H9 (cell line): Measurements from ENCODE around the gene TAPBPL. TPM values are rescaled to one million over a fixed set of nuclear protein-coding genes. Genes with fewer than 3 reads are reported as not detected.

Experiments used
- DNase-seq: peaks from one replicate; pipeline ENCODE4 v3.0.0-alpha.2; 2017
- H2AFZ ChIP-seq: one replicate; pipeline ENCODE4 v1.6.1; 2013; ENCODE audit warnings: mild to moderate bottlenecking, low read length, control low read depth, moderate library complexity
- H2AK5ac ChIP-seq: 2 replicates; pipeline ENCODE4 v1.6.1; 2013; ENCODE audit warnings: low read length, control low read depth, mixed read lengths; ENCODE audit not compliant: insufficient read length
- H2BK120ac ChIP-seq: one replicate; pipeline ENCODE4 v1.6.1; 2013; ENCODE audit warnings: low read depth, mild to moderate bottlenecking, low read length, control low read depth, inconsistent platforms; ENCODE audit not compliant: poor library complexity, severe bottlenecking
- H2BK12ac ChIP-seq: 2 replicates; pipeline ENCODE4 v1.6.1; 2013; ENCODE audit warnings: low read length, control low read depth, mixed read lengths, low read depth; ENCODE audit not compliant: insufficient read length
- H2BK15ac ChIP-seq: 2 replicates; pipeline ENCODE4 v1.6.1; 2013; ENCODE audit warnings: low read depth, low read length, control low read depth
- H2BK20ac ChIP-seq: one replicate; pipeline ENCODE4 v1.6.1; 2013; ENCODE audit warnings: low read depth, mild to moderate bottlenecking, low read length, control low read depth, inconsistent platforms; ENCODE audit not compliant: poor library complexity, severe bottlenecking
- H2BK5ac ChIP-seq: 2 replicates; pipeline ENCODE4 v1.6.1; 2013; ENCODE audit warnings: low read length, control low read depth, mixed read lengths; ENCODE audit not compliant: insufficient read length
- H3K14ac ChIP-seq: 2 replicates; pipeline ENCODE4 v1.6.1; 2013; ENCODE audit warnings: low read length, control low read depth; ENCODE audit not compliant: insufficient read depth
- H3K18ac ChIP-seq: 2 replicates; pipeline ENCODE4 v1.6.1; 2013; ENCODE audit warnings: low read depth, mild to moderate bottlenecking, mixed read lengths, low read length, control low read depth; ENCODE audit not compliant: insufficient read length
- H3K23ac ChIP-seq: 2 replicates; pipeline ENCODE4 v1.6.1; 2013; ENCODE audit warnings: low read length, control low read depth, mixed read lengths, low read depth; ENCODE audit not compliant: insufficient read length
- H3K23me2 ChIP-seq: 2 replicates; pipeline ENCODE4 v1.6.1; 2013; ENCODE audit warnings: low read depth, mild to moderate bottlenecking, mixed read lengths, low read length, control low read depth; ENCODE audit not compliant: insufficient read length, poor library complexity, severe bottlenecking
- H3K27ac ChIP-seq: 2 replicates; pipeline ENCODE4 v1.5.1; 2013; ENCODE audit warnings: low read length, control low read depth, mixed read lengths, low read depth; ENCODE audit not compliant: insufficient read length
- H3K27me3 ChIP-seq: 2 replicates; pipeline ENCODE4 v1.6.1; 2013; ENCODE audit warnings: low read length, control low read depth, inconsistent platforms; ENCODE audit not compliant: insufficient read depth
- H3K4ac ChIP-seq: 2 replicates; pipeline ENCODE4 v1.6.1; 2013; ENCODE audit warnings: low read depth, mild to moderate bottlenecking, control low read depth, inconsistent platforms, low read length, moderate library complexity
- H3K4me1 ChIP-seq: 2 replicates; pipeline ENCODE4 v1.6.1; 2013; ENCODE audit warnings: low read length, control low read depth, inconsistent platforms; ENCODE audit not compliant: insufficient read depth
- H3K4me2 ChIP-seq: 2 replicates; pipeline ENCODE4 v1.6.1; 2013; ENCODE audit warnings: low read length, control low read depth, mixed read lengths; ENCODE audit not compliant: insufficient read length, insufficient read depth
- H3K56ac ChIP-seq: 2 replicates; pipeline ENCODE4 v1.6.1; 2013; ENCODE audit warnings: low read depth, mild to moderate bottlenecking, mixed read lengths, low read length, control low read depth; ENCODE audit not compliant: insufficient read length
- H3K79me1 ChIP-seq: 2 replicates; pipeline ENCODE4 v1.6.1; 2013; ENCODE audit warnings: low read depth, mild to moderate bottlenecking, moderate library complexity, low read length, control low read depth, inconsistent platforms; ENCODE audit not compliant: insufficient read depth, poor library complexity, severe bottlenecking
- H3K79me2 ChIP-seq: 2 replicates; pipeline ENCODE4 v1.6.1; 2013; ENCODE audit warnings: low read length, control low read depth, inconsistent platforms; ENCODE audit not compliant: insufficient read depth
- H3K9ac ChIP-seq: 2 replicates; pipeline ENCODE4 v1.6.1; 2013; ENCODE audit warnings: low read length, control low read depth, mixed read lengths; ENCODE audit not compliant: insufficient read length; ENCODE audit errors: extremely low read depth
- H3K9me3 ChIP-seq: one replicate; pipeline ENCODE4 v1.6.1; 2013; ENCODE audit warnings: low read depth, low read length, inconsistent platforms; ENCODE audit not compliant: control insufficient read depth
- H3T11ph ChIP-seq: one replicate; pipeline ENCODE4 v1.6.1; 2013; ENCODE audit warnings: mild to moderate bottlenecking, low read length, control low read depth, inconsistent platforms
- H4K20me1 ChIP-seq: one replicate; pipeline ENCODE4 v1.6.1; 2013; ENCODE audit not compliant: control insufficient read depth, insufficient read length, insufficient read depth
- H4K5ac ChIP-seq: 2 replicates; pipeline ENCODE4 v1.6.1; 2013; ENCODE audit warnings: low read depth, mild to moderate bottlenecking, mixed read lengths, low read length, control low read depth; ENCODE audit not compliant: insufficient read length
- H4K8ac ChIP-seq: replicated peaks from 2 replicates; pipeline ENCODE4 v1.6.1; 2013; ENCODE audit warnings: low read length, control low read depth, mixed read lengths, low read depth; ENCODE audit not compliant: insufficient read length
- H4K91ac ChIP-seq: 2 replicates; pipeline ENCODE4 v1.6.1; 2013; ENCODE audit warnings: low read depth, mild to moderate bottlenecking, moderate library complexity, mixed read lengths, low read length, control low read depth; ENCODE audit not compliant: insufficient read length
- H3K27ac Mint-ChIP-seq, 3 experiments: 2 replicates in 2 of 3; 3 replicates in 1 of 3; pipeline ENCODE4 v1.8.0; 2020 to 2021; ENCODE audit warnings: mixed read lengths in 3 of 3, mild to moderate bottlenecking in 1 of 3, moderate library complexity in 1 of 3
- H3K27me3 Mint-ChIP-seq: 2 replicates; pipeline ENCODE4 v1.8.0; 2021; ENCODE audit warnings: low read depth, mild to moderate bottlenecking, moderate library complexity, mixed read lengths
- H3K36me3 Mint-ChIP-seq, 3 experiments: 2 replicates in 2 of 3; 3 replicates in 1 of 3; pipeline ENCODE4 v1.8.0; 2020 to 2021; ENCODE audit warnings: low read depth in 3 of 3, mixed read lengths in 3 of 3; ENCODE audit not compliant: insufficient read depth in 1 of 3
- H3K4me1 Mint-ChIP-seq, 2 experiments: 2 replicates each; pipeline ENCODE4 v1.8.0; 2020; ENCODE audit warnings: mixed read lengths in 2 of 2
- H3K4me3 Mint-ChIP-seq, 2 experiments: 2 replicates in 1 of 2; 3 replicates in 1 of 2; pipeline ENCODE4 v1.8.0; 2020 to 2021; ENCODE audit warnings: mild to moderate bottlenecking in 2 of 2, mixed read lengths in 2 of 2, moderate library complexity in 1 of 2
- H3K9me3 Mint-ChIP-seq, 2 experiments: 2 replicates in 1 of 2; 3 replicates in 1 of 2; pipeline ENCODE4 v1.8.0; 2020; ENCODE audit warnings: mild to moderate bottlenecking in 2 of 2, mixed read lengths in 2 of 2, moderate library complexity in 1 of 2
- CTCF ChIP-seq: fragments of 200-600 bp; sonication (generic); conservative IDR thresholded peaks from 3 replicates; pipeline ENCODE4 v1.8.0; 2021; ENCODE audit warnings: antibody characterized with exemption, mild to moderate bottlenecking
- WGBS: extraction: QIAGEN DNeasy Blood & Tissue Kit; methylation state at CpG from one replicate; pipeline ENCODE4 v1.1.7; 2013; ENCODE audit warnings: missing lambda C conversion rate, low lambda C conversion rate, mixed read lengths; ENCODE audit not compliant: insufficient read length; ENCODE audit errors: extremely low coverage; 5-methylcytosine and 5-hydroxymethylcytosine counted together
- total RNA-seq: library from RNA; stranded (reverse); gene quantifications from 2 replicates; pipeline ENCODE4 v1.2.1, GENCODE V29; 2021

TAPBPL gene
- total RNA-seq, 1 experiment from 2014 or later: 1.4 TPM

GRCh38 chr12:6434205-6435140 lies 17.4 kb upstream of the TAPBPL start:
- H2AFZ ChIP-seq: no peak overlapping the region
- peak overlapping the region in 1 of 2 experiments; percentile 47; a peak in 3 of 5 replicates for H3K4me3 Mint-ChIP-seq

More at GRCh38 chr12:6434205-6435140, 17.4 kb upstream of the TAPBPL start:
- Mint-ChIP-seq H3K27me3 (no peaks in the 10 kb centered on the region; the same call in 1 of the 2 replicates), H3K4me1 (peaks cover 13 to 23% of the 10 kb centered on the region in 2 experiments), H3K9me3 (0 out of 5 replicates have a peak, but pooled peaks cover 0 to 2% of the 10 kb centered on the region in 2 experiments), H3K27ac (peak overlapping the region in 2 of 3 experiments; percentile 34 to 55; a peak in 2 of 7 replicates), H3K36me3 (no peaks in the 10 kb centered on the region; a peak in 1 of 7 replicates)
- Histone ChIP-seq H3K18ac (no peak overlapping the region), H4K5ac (no peak overlapping the region), H3K56ac (no peak overlapping the region), H4K20me1 (no peaks in the 10 kb centered on the region), H3K4me2 (no peak overlapping the region), H2BK12ac (no peak overlapping the region), H3T11ph (no peak overlapping the region), H2BK5ac (no peak overlapping the region), H3K9me3 (no peaks in the 10 kb centered on the region), H4K8ac (no peak overlapping the region), H2BK20ac (no peak overlapping the region), H4K91ac (no peak overlapping the region), H3K9ac (no peak overlapping the region), H3K23ac (no peak overlapping the region), H2AK5ac (no peak overlapping the region), H3K79me1 (no peaks in the 10 kb centered on the region), H3K27me3 (no peaks in the 10 kb centered on the region), H3K79me2 (no peaks in the 10 kb centered on the region), H2BK15ac (no peak overlapping the region), H3K23me2 (no peaks in the 10 kb centered on the region), H3K4ac (no peak overlapping the region), H3K27ac (no peak overlapping the region), H3K4me1 (no peaks in the 10 kb centered on the region; the same call in 1 of the 2 replicates), H2BK120ac (no peak overlapping the region), H3K14ac (no peak overlapping the region)
- TF ChIP-seq CTCF: no peak
- DNase-seq: no peak
- WGBS: no CpG with 5 or more reads among the region's 17 CpGs
